ENCODE measurements around the gene FGF8.

GRCh38 chr10:101724446-101724845, 51.5 kb downstream of the FGF8 start:
- TF ChIP-seq CTCF (conservative IDR thresholded peaks at IDR 0.05; ENCODE audit: low read depth, low read length) = no peak
- TF ChIP-seq EZH2 (IDR thresholded peaks at IDR 0.05; ENCODE audit: borderline replicate concordance, low read depth, low read length, poor library complexity, severe bottlenecking) = no peak
